ENCODE measurements around the gene CDK5RAP1. TPM values are rescaled to one million over a fixed set of nuclear protein-coding genes. Genes with fewer than 3 reads are reported as not detected.

CDK5RAP1 gene
- total RNA-seq, 2 donors from 2014 or later, result 45.2 to 59.7 TPM

DNA sequence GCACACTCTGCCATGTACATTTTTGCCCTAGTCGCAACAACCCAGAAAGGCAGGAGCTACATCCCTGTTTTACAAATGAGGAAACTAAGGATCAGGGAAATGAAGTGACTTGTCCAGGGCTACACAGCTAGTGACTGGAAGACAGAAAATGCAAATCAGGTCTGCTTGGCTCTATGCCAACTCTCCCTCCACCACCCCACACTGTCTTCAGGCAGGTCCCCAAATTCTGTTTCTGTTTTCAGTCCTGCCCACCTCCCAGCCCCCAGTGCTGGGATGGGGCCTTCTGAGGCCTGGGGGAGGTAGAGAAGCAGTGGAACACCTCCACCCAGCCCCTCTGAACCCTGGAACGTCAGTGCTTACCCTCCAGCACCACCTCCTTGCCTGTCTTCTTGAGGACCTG is 37.2 kb upstream of the CDK5RAP1 start:
- peaks cover 6% of the 10 kb centered on the region for H3K36me3 Mint-ChIP-seq (ENCODE audit: low read depth)
- no peak overlapping the region for H3K4me3 Mint-ChIP-seq
- Histone ChIP-seq H3K9ac (ENCODE audit: extremely low read depth, low read length, poor library complexity, severe bottlenecking) (no peak overlapping the region), H3K9me3 (ENCODE audit: control insufficient read depth, low read length) (no peaks in the 10 kb centered on the region), H3K4me1 (ENCODE audit: control insufficient read depth, insufficient read depth, low read length) (no peaks in the 10 kb centered on the region), H3K27me3 (ENCODE audit: control insufficient read depth, insufficient read depth, low read length, poor library complexity, severe bottlenecking) (peaks cover 18% of the 10 kb centered on the region), H3K4me3 (ENCODE audit: low read length) (no peak overlapping the region), H3K36me3 (ENCODE audit: control insufficient read depth, insufficient read depth, low read length) (no peaks in the 10 kb centered on the region), H3K27ac (ENCODE audit: low read depth, low read length) (no peak overlapping the region)
- DNase-seq, result no peak
- peaks cover 8% of the 10 kb centered on the region for H3K4me1 Mint-ChIP-seq
- H3K27ac Mint-ChIP-seq, result no peak overlapping the region
- no peaks in the 10 kb centered on the region for H3K9me3 Mint-ChIP-seq
- 60 to 91% methylated on average over 1 to 2 of the region's 2 CpGs for WGBS, 2 experiments (ENCODE audit: insufficient coverage in 1 of 2, insufficient read length in 1 of 2)
- TF ChIP-seq, protein P1, sequence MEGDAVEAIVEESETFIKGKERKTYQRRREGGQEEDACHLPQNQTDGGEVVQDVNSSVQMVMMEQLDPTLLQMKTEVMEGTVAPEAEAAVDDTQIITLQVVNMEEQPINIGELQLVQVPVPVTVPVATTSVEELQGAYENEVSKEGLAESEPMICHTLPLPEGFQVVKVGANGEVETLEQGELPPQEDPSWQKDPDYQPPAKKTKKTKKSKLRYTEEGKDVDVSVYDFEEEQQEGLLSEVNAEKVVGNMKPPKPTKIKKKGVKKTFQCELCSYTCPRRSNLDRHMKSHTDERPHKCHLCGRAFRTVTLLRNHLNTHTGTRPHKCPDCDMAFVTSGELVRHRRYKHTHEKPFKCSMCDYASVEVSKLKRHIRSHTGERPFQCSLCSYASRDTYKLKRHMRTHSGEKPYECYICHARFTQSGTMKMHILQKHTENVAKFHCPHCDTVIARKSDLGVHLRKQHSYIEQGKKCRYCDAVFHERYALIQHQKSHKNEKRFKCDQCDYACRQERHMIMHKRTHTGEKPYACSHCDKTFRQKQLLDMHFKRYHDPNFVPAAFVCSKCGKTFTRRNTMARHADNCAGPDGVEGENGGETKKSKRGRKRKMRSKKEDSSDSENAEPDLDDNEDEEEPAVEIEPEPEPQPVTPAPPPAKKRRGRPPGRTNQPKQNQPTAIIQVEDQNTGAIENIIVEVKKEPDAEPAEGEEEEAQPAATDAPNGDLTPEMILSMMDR (conservative IDR thresholded peaks at IDR 0.05), result no peak
- H3K27me3 Mint-ChIP-seq (ENCODE audit: insufficient read depth), result peaks cover 23% of the 10 kb centered on the region

DNA sequence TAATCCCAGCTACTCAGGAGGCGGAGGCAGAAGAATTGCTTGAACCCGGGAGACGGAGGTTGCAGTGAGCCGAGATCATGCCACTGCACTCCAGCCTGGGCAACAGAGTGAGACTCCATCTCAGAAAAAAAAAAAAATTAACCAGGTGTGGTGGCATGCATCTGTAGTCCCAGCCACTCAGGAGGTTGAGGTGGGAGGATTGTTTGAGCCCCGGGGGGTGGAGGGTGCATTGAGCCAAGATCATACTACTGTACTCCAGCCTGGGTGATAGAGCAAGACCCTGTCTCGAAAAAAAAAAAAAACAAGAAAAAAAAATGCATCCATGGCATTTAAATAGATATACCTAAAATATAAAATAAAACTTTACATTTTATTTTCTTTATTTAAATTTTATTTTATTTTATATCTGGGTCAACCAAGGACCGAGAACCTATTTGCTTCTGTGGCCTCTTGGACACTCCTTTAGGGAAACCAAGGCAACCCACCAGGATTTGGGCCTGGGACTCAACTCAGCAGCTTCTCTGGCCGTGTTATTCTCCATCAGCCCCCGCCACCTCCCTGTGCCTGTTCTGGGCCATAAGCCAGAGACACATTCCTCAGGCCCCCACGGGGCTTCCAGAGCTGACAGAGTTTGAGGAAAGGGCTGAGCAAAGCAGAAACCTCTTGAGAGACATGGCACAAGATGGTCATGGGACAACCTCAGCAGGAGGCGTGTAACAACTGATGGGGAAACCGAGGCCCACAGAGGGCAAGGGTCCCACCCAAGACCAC is 36.0 kb upstream of the CDK5RAP1 start:
- H3K4me3 ChIP-seq (ENCODE audit: low read length), result no peak overlapping the region
- DNase-seq, result no peak

DNA sequence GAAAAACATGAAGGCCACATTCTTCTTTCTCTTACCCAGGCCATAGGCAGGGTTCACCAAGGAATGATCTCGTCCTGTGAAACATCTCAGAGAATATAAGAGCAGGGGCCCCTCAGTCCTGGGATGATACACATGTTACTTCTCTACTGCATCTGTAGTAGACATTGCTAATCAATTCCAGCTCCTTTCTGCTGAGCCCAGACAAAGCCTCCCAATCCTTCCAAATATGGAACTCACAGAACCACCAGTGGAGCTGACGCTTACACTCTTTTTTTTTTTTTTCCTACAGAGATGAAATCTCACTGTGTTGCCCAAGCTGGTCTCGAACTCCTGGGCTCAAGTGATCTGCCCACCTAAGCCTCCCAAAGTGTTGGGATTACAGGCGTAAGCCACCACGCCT is 33.1 kb upstream of the CDK5RAP1 start:
- H3K9me3 Mint-ChIP-seq, result peaks cover 2% of the 10 kb centered on the region
- no peaks in the 10 kb centered on the region for H3K36me3 ChIP-seq (ENCODE audit: control insufficient read depth, insufficient read depth, low read length)
- H3K27me3 ChIP-seq (ENCODE audit: control insufficient read depth, insufficient read depth, low read length, poor library complexity, severe bottlenecking), result no peaks in the 10 kb centered on the region
- no peaks in the 10 kb centered on the region for H3K27me3 Mint-ChIP-seq (ENCODE audit: insufficient read depth)
- H3K27ac Mint-ChIP-seq, result no peak overlapping the region
- no peak overlapping the region for H3K4me3 ChIP-seq (ENCODE audit: low read length)
- H3K9me3 ChIP-seq (ENCODE audit: control insufficient read depth, low read length), result no peaks in the 10 kb centered on the region
- no peak overlapping the region for H3K4me3 Mint-ChIP-seq
- H3K27ac ChIP-seq (ENCODE audit: low read depth, low read length), result no peak overlapping the region
- WGBS, 2 experiments (ENCODE audit: insufficient coverage in 1 of 2, insufficient read length in 1 of 2), result 90 to 93% methylated on average over 4 to 5 of the region's 5 CpGs
- DNase-seq, result no peak
- H3K4me1 Mint-ChIP-seq, result no peaks in the 10 kb centered on the region
- TF ChIP-seq, protein P1 (conservative IDR thresholded peaks at IDR 0.05), result no peak
- H3K4me1 ChIP-seq (ENCODE audit: control insufficient read depth, insufficient read depth, low read length), result no peaks in the 10 kb centered on the region
- no peak overlapping the region for H3K9ac ChIP-seq (ENCODE audit: extremely low read depth, low read length, poor library complexity, severe bottlenecking)
- peaks cover 11% of the 10 kb centered on the region for H3K36me3 Mint-ChIP-seq (ENCODE audit: low read depth)

More for the DNA sequence above, 36.0 kb upstream of the CDK5RAP1 start:
- no peak overlapping the region for H3K27ac ChIP-seq (ENCODE audit: low read depth, low read length)
- H3K36me3 ChIP-seq (ENCODE audit: control insufficient read depth, insufficient read depth, low read length), result no peaks in the 10 kb centered on the region
- H3K36me3 Mint-ChIP-seq (ENCODE audit: low read depth), result peaks cover 8% of the 10 kb centered on the region
- 92 to 98% methylated on average over 6 to 11 of the region's 12 CpGs for WGBS, 2 experiments (ENCODE audit: insufficient coverage in 1 of 2, insufficient read length in 1 of 2)
- H3K9ac ChIP-seq (ENCODE audit: extremely low read depth, low read length, poor library complexity, severe bottlenecking), result no peak overlapping the region
- peaks cover 9% of the 10 kb centered on the region for H3K27me3 ChIP-seq (ENCODE audit: control insufficient read depth, insufficient read depth, low read length, poor library complexity, severe bottlenecking)
- TF ChIP-seq, protein P1 (conservative IDR thresholded peaks at IDR 0.05), result no peak
- no peaks in the 10 kb centered on the region for H3K4me1 ChIP-seq (ENCODE audit: control insufficient read depth, insufficient read depth, low read length)
- no peaks in the 10 kb centered on the region for H3K9me3 ChIP-seq (ENCODE audit: control insufficient read depth, low read length)
- no peaks in the 10 kb centered on the region for H3K9me3 Mint-ChIP-seq
- H3K27me3 Mint-ChIP-seq (ENCODE audit: insufficient read depth), result peaks cover 14% of the 10 kb centered on the region
- H3K4me1 Mint-ChIP-seq, result peaks cover under 1% of the 10 kb centered on the region
- no peak overlapping the region for H3K27ac Mint-ChIP-seq
- H3K4me3 Mint-ChIP-seq, result no peak overlapping the region
